Activated T-helper 2 cell treated with anti-CD3 and anti-CD28 coated beads, Interferon-gamma antibody, Interleukin-2, Interleukin-4, amounts not matched to agents 10 μg/mL and 5 μg/mL and 100 μg/mL, durations not matched to agents 14 hours and 24 hours and 36 hours (primary cell): ENCODE data around the gene M1AP. TPM values are rescaled to one million over a fixed set of nuclear protein-coding genes. Genes with fewer than 3 reads are reported as not detected.

ENCODE experiments used
- DNase-seq: peaks from one replicate; pipeline ENCODE4 v3.0.0; 2021; ENCODE audit warnings: low spot score
- H3K27ac Mint-ChIP-seq: one replicate; pipeline ENCODE4 v1.8.0; 2021; ENCODE audit warnings: mixed read lengths
- H3K27me3 Mint-ChIP-seq: one replicate; pipeline ENCODE4 v1.8.0; 2021; ENCODE audit warnings: low read depth, mixed read lengths
- H3K36me3 Mint-ChIP-seq: one replicate; pipeline ENCODE4 v1.8.0; 2021; ENCODE audit warnings: low read depth, mixed read lengths
- H3K4me1 Mint-ChIP-seq: one replicate; pipeline ENCODE4 v1.8.0; 2021; ENCODE audit warnings: low read depth, mixed read lengths
- H3K4me3 Mint-ChIP-seq: one replicate; pipeline ENCODE4 v1.8.0; 2021; ENCODE audit warnings: low read depth, mild to moderate bottlenecking, moderate library complexity, mixed read lengths
- H3K9me3 Mint-ChIP-seq: one replicate; pipeline ENCODE4 v1.8.0; 2021; ENCODE audit warnings: mixed read lengths
- intact Hi-C: fragments of 100-400 bp; cut with micrococcal nuclease; formaldehyde crosslinking; loops from one replicate; pipeline ENCODE4 v1.15.1; 2023
- total RNA-seq: library from RNA; stranded (reverse); gene quantifications from 2 replicates; pipeline ENCODE4 v1.2.3, GENCODE V29; 2022

M1AP gene
- total RNA-seq, 1 donor from 2014 or later, result not detected

DNA sequence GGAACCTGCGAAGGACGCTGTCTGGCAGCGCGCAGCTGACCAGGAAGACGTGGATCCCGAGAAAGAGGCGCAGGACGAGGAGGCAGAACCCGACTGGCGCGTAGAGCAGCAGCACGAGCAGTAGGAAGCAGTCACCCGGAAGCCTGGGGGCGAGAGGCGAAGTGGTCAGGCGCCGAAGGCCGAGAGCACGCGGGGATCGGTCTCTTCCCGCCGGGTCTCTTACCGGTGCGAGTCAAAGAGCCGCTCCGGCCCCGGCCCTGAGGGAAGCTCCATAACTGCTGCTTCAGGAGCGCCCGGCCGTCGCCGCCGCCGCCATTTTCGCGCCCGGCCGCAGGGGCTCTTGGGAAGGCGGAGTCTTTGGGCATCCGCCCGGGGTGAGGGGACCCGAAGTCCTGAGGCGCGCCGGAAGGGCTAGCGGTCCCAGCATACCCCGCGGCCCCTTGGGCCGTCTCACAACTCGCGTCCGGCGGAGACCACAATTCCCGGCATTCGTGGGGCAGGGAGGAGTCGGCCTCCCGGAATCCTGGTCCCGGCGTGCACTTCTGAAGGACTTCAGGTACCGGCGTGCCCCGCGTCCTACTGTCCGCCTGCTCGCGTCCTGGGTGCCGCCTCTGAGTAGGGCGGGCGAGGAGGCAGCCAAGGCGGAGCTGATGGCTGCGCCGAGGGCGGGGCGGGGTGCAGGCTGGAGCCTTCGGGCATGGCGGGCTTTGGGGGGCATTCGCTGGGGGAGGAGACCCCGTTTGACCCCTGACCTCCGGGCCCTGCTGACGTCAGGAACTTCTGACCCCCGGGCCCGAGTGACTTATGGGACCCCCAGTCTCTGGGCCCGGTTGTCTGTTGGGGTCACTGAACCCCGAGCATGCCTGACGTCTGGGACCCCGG, 118.5 kb downstream of the M1AP start, which contains the start of the genes AUP1 and HTRA2:
AUP1 (minus strand) TSS at position 350 of the 882 bp plus-strand sequence; CDS start at position 273, 77 bp downstream.
HTRA2 (plus strand) TSS at position 577 of the 882 bp plus-strand sequence; CDS start at position 651, 74 bp downstream.
- peak within 1 kb of the TSS; percentile 99 for H3K4me3 Mint-ChIP-seq
- H3K36me3 Mint-ChIP-seq, result peaks cover 60% of the 10 kb centered on the region
- H3K27me3 Mint-ChIP-seq, result no peaks in the 10 kb centered on the region
- peaks cover 41% of the 10 kb centered on the region for H3K4me1 Mint-ChIP-seq
- intact Hi-C loops, result loop anchor here (1.0 to 5.0 kb wide), 9 partner anchors 15 to 75 kb away; partner anchors contain the start of genes DOK1, INO80B, LBX2 and PCGF1
- H3K9me3 Mint-ChIP-seq, result no peaks in the 10 kb centered on the region
- peak within 1 kb of the TSS; percentile 96 for H3K27ac Mint-ChIP-seq
- peak; percentile 93 for DNase-seq

DNA sequence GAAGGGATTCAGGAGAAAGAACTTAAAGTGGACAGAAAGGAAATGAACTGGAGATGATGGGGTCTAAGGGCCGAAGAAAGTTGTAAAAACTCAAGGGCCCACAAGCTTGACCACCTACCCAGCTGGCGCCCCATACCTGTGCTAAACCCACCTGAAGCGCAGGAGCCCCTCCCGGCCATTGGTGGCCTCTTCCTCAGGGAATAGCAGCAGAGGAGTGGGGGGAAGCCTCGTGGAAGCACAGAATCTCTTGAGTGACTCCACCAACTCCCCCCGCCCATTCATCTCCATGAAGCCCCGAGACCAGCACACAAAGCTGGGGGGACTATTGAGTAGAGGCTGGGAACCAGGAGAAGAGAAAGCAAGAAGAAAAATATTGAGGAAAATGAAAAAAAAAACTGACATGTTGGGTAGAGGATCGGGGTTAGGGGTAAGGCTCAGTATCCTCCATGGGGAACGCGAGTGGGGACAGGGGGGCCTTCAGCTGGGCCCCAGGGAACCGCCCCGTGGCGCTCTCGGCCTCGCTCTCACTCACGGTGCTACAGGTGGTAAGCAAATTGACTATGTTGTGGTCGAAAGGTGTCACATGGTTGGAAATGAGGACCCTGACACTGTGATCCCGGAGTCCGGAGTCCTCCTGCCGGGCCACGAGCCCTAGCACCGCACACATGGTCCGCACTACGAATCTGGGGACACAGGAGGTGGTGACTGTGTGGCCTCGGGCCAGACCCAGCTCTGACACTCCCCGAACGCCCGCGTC, 119.4 kb downstream of the M1AP start:
- peak overlapping the region; percentile 96 for H3K27ac Mint-ChIP-seq
- intact Hi-C loops, result loop anchor here (1.0 to 2.0 kb wide), 7 partner anchors 14 to 74 kb away; partner anchors contain the start of genes DOK1, INO80B, PCGF1 and TLX2
- peaks cover 60% of the 10 kb centered on the region for H3K36me3 Mint-ChIP-seq
- no peaks in the 10 kb centered on the region for H3K27me3 Mint-ChIP-seq
- no peak for DNase-seq
- H3K9me3 Mint-ChIP-seq, result no peaks in the 10 kb centered on the region
- peaks cover 41% of the 10 kb centered on the region for H3K4me1 Mint-ChIP-seq
- peak overlapping the region; percentile 99 for H3K4me3 Mint-ChIP-seq

DNA sequence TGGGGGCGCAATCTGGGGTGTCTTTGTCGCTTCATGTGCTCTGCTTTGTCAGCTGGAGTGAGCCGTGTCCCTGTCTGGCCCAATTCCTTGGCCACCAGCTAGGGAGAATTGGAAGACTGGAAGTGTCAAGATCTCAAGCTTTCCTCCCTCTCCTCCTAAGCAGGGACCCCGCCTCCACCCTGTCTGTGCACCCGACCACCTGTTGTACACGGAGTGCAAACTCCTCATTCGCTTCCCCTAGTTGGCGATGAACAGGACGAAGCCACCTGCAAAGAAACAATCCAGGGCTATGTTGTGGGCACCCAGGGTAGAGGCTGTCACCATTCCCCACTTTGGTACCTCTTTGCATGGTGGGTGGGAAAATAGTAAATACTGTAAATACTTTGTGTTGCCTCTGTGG, 120.4 kb downstream of the M1AP start:
- Mint-ChIP-seq H3K36me3 (peaks cover 59% of the 10 kb centered on the region), H3K27ac (no peak overlapping the region), H3K4me1 (peaks cover 41% of the 10 kb centered on the region), H3K27me3 (no peaks in the 10 kb centered on the region), H3K4me3 (peak overlapping the region; percentile 99), H3K9me3 (no peaks in the 10 kb centered on the region)
- no peak for DNase-seq
- intact Hi-C loops, result loop anchor here (2.0 kb wide), 2 partner anchors 13 to 73 kb away; partner anchors contain the start of genes INO80B and TLX2

DNA sequence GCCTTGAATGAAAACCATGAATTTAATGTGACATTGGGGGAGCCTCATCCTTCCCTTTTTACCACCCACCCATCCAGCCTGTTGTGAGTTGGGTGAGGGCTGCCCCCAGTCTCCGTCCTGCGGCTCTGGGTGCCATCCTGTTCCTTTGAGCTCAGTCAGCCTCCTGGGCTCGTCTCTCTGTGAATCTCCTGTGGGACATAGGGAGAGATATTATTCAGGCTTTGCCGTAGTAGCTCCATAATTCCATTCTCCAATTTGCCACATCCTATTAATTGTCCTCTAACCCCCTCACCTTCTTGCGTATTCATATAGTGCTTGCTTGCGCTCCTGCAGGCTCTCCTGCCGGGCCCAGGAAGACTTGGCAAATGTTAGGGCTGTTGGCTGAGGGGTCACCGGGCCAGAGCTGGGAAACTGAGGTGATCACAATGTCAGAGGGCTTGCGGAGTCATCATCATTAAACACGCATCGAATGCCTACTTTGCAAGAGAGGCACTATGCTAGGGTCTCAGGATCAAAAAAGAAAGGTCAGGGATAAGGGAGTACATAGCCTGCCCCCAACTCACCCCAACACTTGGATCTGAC, 121.4 kb downstream of the M1AP start:
- H3K4me3 Mint-ChIP-seq, result peak overlapping the region; percentile 50
- peaks cover 32% of the 10 kb centered on the region for H3K4me1 Mint-ChIP-seq
- H3K9me3 Mint-ChIP-seq, result no peaks in the 10 kb centered on the region
- peaks cover 50% of the 10 kb centered on the region for H3K36me3 Mint-ChIP-seq
- DNase-seq, result no peak
- intact Hi-C loops, result no loop called here
- peaks cover 4% of the 10 kb centered on the region for H3K27me3 Mint-ChIP-seq
- no peak overlapping the region for H3K27ac Mint-ChIP-seq

DNA sequence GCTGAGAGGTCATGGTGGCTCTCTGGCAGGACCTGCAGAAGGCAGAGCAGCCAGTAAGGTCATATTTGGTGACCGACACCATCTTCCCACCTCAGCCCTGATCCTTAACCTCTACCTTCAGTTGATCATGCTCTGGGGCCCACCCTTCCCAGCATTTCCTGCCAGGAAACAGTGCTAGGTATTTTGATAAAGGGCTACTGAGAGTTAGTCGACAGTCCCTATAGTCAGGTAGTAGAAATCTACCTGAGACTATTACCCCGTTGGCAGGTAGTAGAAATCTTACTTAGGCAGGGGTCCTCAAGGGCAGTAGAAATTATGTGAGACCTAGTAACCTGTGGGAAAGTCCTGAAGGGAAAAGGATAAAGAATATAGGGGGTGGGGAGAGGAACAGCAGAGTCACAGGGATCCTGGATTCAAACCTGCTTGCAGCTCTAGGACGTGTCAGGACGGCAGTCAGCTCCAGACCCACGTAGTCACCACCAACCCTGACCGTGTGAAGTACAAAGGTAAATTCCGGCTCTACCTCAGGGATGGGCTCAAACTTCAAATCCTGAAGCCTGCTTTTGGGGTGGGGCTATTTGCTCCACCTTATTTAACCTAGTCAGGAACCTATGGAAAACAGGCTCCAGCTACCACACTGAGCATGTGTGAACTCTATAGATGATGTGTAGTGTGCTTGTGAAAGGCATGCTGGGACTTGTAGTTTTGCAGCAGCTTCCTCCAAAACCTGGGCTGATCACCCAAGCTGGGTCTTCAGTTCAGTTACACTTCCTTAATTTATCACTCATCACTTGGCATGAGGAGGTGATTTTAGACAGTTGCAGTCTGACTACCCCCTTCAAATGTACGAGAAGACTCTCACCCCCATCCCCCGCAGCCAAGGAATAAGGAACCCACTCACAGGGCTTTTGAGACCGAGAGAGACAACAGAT, 122.1 kb downstream of the M1AP start, which contains the start of gene DQX1:
DQX1 (minus strand) TSS at position 515 of the 932 bp plus-strand sequence; CDS start at position 13, 502 bp downstream.
- Mint-ChIP-seq H3K9me3 (no peaks in the 10 kb centered on the region), H3K4me1 (peaks cover 25% of the 10 kb centered on the region), H3K27ac (peak within 1 kb of the TSS; percentile 46), H3K4me3 (peak within 1 kb of the TSS; percentile 50), H3K27me3 (peaks cover 4% of the 10 kb centered on the region), H3K36me3 (peaks cover 44% of the 10 kb centered on the region)
- intact Hi-C loops, result no loop called here
- DNase-seq, result no peak

DNA sequence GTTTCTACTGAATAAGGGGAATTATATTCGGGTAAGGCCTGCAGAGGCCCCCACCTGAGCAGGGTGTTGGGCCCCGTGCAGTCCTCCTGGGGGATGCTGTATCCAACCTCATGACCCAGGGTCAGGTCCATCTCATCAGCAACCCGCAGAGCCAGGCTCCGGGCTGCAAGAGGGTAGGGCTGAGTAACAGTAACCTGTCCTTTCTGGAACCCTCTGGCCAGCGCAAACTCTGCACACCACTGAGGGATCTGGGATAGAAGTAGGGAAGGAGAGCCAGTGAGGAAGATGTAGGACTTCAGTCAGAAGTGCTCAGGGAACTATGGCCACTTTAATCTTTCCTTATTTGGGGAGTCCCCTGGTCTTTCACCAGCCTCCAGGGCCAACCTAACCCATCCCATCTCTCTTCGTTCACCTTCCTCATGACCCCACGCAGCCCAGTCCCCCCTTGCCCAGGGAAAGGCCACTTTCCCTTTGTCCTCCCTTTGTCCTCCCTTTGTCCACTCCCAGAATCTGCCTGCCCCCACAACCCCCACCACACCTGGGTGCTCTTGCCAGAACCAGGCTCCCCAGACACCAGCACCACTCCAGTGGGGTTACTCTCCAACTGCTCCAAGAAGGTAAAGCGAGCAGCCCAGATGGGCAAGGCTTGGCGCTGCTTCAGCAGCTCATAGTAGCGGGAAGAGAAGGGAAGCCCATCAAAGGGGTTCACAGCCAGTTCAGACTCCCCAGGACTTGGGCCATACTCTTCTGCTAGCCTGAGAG, 123.0 kb downstream of the M1AP start:
- DNase-seq, result no peak
- Mint-ChIP-seq H3K27me3 (peaks cover 8% of the 10 kb centered on the region), H3K27ac (no peak overlapping the region), H3K4me3 (no peak overlapping the region), H3K9me3 (no peaks in the 10 kb centered on the region), H3K4me1 (peaks cover 20% of the 10 kb centered on the region), H3K36me3 (peaks cover 41% of the 10 kb centered on the region)
- intact Hi-C loops, result no loop called here

DNA sequence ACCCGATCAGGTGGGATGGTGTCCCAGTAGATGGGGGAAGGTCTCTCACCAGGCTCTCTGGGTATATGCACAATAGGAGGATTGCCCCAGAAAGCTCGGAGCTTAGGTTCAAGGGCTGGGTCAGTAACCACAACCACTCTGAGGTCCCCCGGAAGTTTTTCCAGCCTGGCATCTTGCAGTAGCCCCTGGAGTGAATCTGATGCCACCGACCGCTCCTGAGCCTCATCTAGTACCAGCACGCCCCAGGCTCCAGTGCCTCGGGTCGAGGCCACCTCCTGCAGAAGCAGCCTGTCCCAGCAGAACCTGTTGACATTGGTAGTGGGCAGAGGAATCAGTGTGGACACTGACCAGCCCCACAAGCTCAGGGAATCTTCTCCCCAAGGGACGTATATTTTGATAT, 124.1 kb downstream of the M1AP start:
- H3K9me3 Mint-ChIP-seq, result no peaks in the 10 kb centered on the region
- intact Hi-C loops, result no loop called here
- DNase-seq, result no peak

DNA sequence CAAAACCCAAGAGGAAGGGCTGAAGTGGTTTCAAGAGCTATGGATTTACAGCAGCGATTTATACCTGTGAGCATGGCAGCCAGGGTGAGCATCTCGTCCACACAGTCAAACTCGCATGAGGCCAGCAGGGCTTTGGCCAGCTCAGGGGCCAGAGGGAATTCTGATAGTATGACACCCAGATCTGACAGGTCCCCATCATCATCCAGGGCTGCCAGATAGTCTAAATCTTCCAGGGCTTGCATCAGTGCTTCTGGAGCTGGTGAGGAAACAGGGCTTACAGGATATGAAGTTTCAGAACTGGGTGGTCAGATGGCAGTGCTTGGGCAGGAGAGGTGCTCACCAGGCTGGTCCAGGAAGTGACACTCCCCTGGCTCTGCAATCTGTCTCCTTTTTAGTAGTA, 125.6 kb downstream of the M1AP start:
- H3K27ac Mint-ChIP-seq, result no peak overlapping the region
- peaks cover 25% of the 10 kb centered on the region for H3K27me3 Mint-ChIP-seq
- peaks cover 14% of the 10 kb centered on the region for H3K4me1 Mint-ChIP-seq
- peaks cover 23% of the 10 kb centered on the region for H3K36me3 Mint-ChIP-seq
- H3K9me3 Mint-ChIP-seq, result no peaks in the 10 kb centered on the region
- intact Hi-C loops, result no loop called here
- DNase-seq, result no peak
- H3K4me3 Mint-ChIP-seq, result no peak overlapping the region

More for the DNA sequence above, 124.1 kb downstream of the M1AP start:
- Mint-ChIP-seq H3K27ac (no peak overlapping the region), H3K27me3 (peaks cover 17% of the 10 kb centered on the region), H3K4me1 (peaks cover 20% of the 10 kb centered on the region), H3K36me3 (peaks cover 38% of the 10 kb centered on the region), H3K4me3 (no peak overlapping the region)

DNA sequence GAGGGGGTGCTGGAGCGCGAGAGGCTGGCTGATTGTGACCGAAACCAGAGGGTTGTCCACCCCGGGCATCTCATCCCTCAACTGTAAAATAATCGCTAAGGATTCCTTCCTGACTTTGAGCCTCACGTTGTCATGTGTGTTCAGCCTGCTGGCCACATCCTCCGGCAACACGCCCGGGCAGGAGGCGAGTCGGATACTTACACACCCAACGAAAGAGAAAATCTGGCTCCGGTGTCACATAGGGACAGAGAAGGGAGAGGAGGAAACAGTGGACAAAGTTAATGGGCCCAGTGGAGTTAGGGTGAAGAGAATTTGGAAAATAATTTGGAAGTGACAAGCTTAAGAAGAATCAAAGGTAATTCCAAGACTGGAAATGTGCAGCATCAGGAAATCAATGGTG, 131.5 kb downstream of the M1AP start:
- Mint-ChIP-seq H3K4me3 (peak overlapping the region; percentile 68), H3K9me3 (no peaks in the 10 kb centered on the region), H3K36me3 (peaks cover 14% of the 10 kb centered on the region), H3K27me3 (peaks cover 54% of the 10 kb centered on the region), H3K4me1 (peaks cover 13% of the 10 kb centered on the region), H3K27ac (no peak overlapping the region)
- intact Hi-C loops, result no loop called here
- DNase-seq, result no peak

DNA sequence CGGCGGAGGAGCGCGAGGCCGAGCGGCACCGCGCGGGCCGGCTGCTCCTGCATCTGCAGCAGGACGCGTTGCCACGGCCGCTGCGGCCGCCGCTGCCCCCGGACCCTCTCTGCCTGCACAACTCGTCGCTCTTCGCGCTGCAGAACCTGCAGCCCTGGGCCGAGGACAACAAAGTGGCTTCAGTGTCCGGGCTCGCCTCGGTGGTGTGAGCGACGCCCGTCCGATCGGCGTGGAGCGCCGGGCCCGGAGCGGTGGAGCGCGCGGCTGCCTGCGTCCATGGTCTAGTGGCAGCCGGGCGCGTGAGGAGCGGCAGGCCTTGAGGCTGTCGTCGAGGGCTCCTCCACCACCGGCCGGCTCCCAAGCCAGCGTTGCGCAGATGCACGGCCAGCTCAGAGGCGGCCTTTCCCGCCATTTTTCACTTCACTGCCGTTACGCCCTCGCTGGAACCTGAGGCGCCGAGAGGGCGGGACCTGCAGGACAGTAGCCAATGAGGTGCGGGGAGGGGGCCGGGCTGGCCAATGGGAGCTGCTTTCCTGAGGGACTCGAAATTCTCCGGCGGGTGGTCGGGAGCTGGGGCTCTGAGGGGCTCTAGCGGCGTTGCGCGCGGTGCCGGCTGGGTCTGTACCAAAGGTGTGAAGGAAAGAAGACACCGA, 132.0 kb downstream of the M1AP start:
- Mint-ChIP-seq H3K9me3 (no peaks in the 10 kb centered on the region), H3K27ac (no peak overlapping the region), H3K27me3 (peaks cover 60% of the 10 kb centered on the region), H3K4me1 (peaks cover 15% of the 10 kb centered on the region), H3K4me3 (peak overlapping the region; percentile 68), H3K36me3 (peaks cover 14% of the 10 kb centered on the region)
- peak; percentile 65 for DNase-seq
- intact Hi-C loops, result loop anchor here (2.0 kb wide), 1 partner anchor 13 kb away; the partner anchor contains the start of genes AUP1 and HTRA2
